GM21737 (cell line): ENCODE data around the gene SGSM2.
"Not testable (repeated sequence)": the region's sequence is repeated elsewhere in the genome, so short reads cannot be mapped to it uniquely, and the experiment has no call there.

Source experiments
- ATAC-seq: cut with Tn5 transposase; IDR thresholded peaks from one replicate; pipeline ENCODE4 v1.9.1; 2021; ENCODE audit warnings: mild to moderate bottlenecking, moderate library complexity; ENCODE audit not compliant: unreplicated experiment

SGSM2 gene

GRCh38 chr17:2336852-2337543, at the start of gene SGSM2:
Gene SGSM2 (plus strand): TSS chr17:2337501. CDS start chr17:2337689, 188 bp downstream.
- no peak for ATAC-seq

GRCh38 chr17:2289878-2290478, 47.3 kb upstream of the SGSM2 start:
- no peak for ATAC-seq

- no peak for ATAC-seq
Observed at GRCh38 chr17:2292100-2292499, 45.2 kb upstream of the SGSM2 start.

GRCh38 chr17:2295575-2295974, 41.7 kb upstream of the SGSM2 start:
- ATAC-seq, result no peak

- no peak for ATAC-seq
Observed at GRCh38 chr17:2297023-2297422, 40.3 kb upstream of the SGSM2 start.

GRCh38 chr17:2299136-2299535, 38.2 kb upstream of the SGSM2 start:
- ATAC-seq, result no peak

- ATAC-seq, result no peak
Observed at GRCh38 chr17:2299756-2300155, 37.5 kb upstream of the SGSM2 start.

GRCh38 chr17:2302778-2303203, 34.5 kb upstream of the SGSM2 start:
- ATAC-seq, result peak; percentile 4

- peak; percentile 84 for ATAC-seq
Observed at GRCh38 chr17:2303204-2304188, 33.8 kb upstream of the SGSM2 start, which contains the start of the genes SMG6 and SRR. Gene SMG6 (minus strand): TSS chr17:2303785. CDS start chr17:2303720, 65 bp downstream. Gene SRR (plus strand): TSS chr17:2303950. CDS start chr17:2315561, 11,611 bp downstream.

GRCh38 chr17:2304931-2305330, 32.4 kb upstream of the SGSM2 start:
- no peak for ATAC-seq

- ATAC-seq, result no peak
Observed at GRCh38 chr17:2309338-2310154, 27.8 kb upstream of the SGSM2 start.

- no peak for ATAC-seq
Observed at GRCh38 chr17:2312736-2313135, 24.6 kb upstream of the SGSM2 start.

GRCh38 chr17:2316916-2317205, 20.4 kb upstream of the SGSM2 start:
- not testable (repeated sequence) for ATAC-seq

GRCh38 chr17:2317796-2318195, 19.5 kb upstream of the SGSM2 start:
- ATAC-seq, result no peak

GRCh38 chr17:2319051-2319450, 18.2 kb upstream of the SGSM2 start:
- ATAC-seq, result no peak

GRCh38 chr17:2321399-2321798, 15.9 kb upstream of the SGSM2 start:
- ATAC-seq, result no peak

GRCh38 chr17:2323629-2324314, 13.5 kb upstream of the SGSM2 start:
- no peak for ATAC-seq

- ATAC-seq, result no peak
Observed at GRCh38 chr17:2331303-2331702, 6.0 kb upstream of the SGSM2 start.

GRCh38 chr17:2335726-2336214, 1.5 kb upstream of the SGSM2 start:
- ATAC-seq, result peak; percentile 10
